HCT116 (cell line): ENCODE data around the gene CLASP2.

Experiments used
- ATF3 ChIP-seq: IDR thresholded peaks from 2 replicates; pipeline ENCODE4 v1.6.1; 2012
- CBX3 ChIP-seq: IDR thresholded peaks from 2 replicates; pipeline ENCODE4 v1.6.1; 2012; ENCODE audit warnings: low read depth
- CTCF ChIP-seq, 3 experiments: fragments of 200-600 bp in 1 of 3; sonication (generic) in 1 of 3; IDR thresholded peaks in 2 of 3; conservative IDR thresholded peaks in 1 of 3; 2 replicates each; pipeline ENCODE4 v1.5.1; 2012 to 2017; ENCODE audit warnings: low read depth in 2 of 3, low read length in 2 of 3, antibody characterized with exemption in 1 of 3, borderline replicate concordance in 1 of 3, control low read depth in 1 of 3, mild to moderate bottlenecking in 1 of 3, mixed read lengths in 1 of 3, mixed run types in 1 of 3, moderate library complexity in 1 of 3; ENCODE audit not compliant: insufficient read depth in 1 of 3
- POLR2A ChIP-seq: IDR thresholded peaks from 2 replicates; pipeline ENCODE4 v1.7.0; 2011; ENCODE audit warnings: borderline replicate concordance; ENCODE audit not compliant: insufficient read depth, insufficient read length; ENCODE audit errors: extremely low read depth
- REST ChIP-seq: IDR thresholded peaks from 2 replicates; pipeline ENCODE4 v1.6.1; 2012; ENCODE audit warnings: low read depth
- SP1 ChIP-seq: IDR thresholded peaks from 2 replicates; pipeline ENCODE4 v1.6.1; 2012; ENCODE audit warnings: low read depth
- YY1 ChIP-seq: IDR thresholded peaks from 2 replicates; pipeline ENCODE4 v1.6.1; 2011; ENCODE audit warnings: low read length, low read depth, moderate library complexity, mild to moderate bottlenecking; ENCODE audit not compliant: insufficient replicate concordance; ENCODE audit errors: extremely low read depth

- TF ChIP-seq SP1, result no peak
- no peak for TF ChIP-seq CTCF (IDR thresholded peaks at IDR 0.05 in 2 of 3, conservative IDR thresholded peaks at IDR 0.05 in 1 of 3; ENCODE audit: borderline replicate concordance in 1 of 3, insufficient read depth in 1 of 3, low read depth in 2 of 3, low read length in 2 of 3)
- no peak for TF ChIP-seq REST
- TF ChIP-seq ATF3, result no peak
- TF ChIP-seq POLR2A, result no peak
- no peak for TF ChIP-seq CBX3
- no peak for TF ChIP-seq YY1
Measured at GRCh38 chr3:33704891-33705290, 13.2 kb downstream of the CLASP2 start.
